Measurements from ENCODE around the gene GNPDA1. TPM values are rescaled to one million over a fixed set of nuclear protein-coding genes. Genes with fewer than 3 reads are reported as not detected.

Gene GNPDA1
- total RNA-seq, 1 experiment from 2014 or later: 54.0 TPM

DNA sequence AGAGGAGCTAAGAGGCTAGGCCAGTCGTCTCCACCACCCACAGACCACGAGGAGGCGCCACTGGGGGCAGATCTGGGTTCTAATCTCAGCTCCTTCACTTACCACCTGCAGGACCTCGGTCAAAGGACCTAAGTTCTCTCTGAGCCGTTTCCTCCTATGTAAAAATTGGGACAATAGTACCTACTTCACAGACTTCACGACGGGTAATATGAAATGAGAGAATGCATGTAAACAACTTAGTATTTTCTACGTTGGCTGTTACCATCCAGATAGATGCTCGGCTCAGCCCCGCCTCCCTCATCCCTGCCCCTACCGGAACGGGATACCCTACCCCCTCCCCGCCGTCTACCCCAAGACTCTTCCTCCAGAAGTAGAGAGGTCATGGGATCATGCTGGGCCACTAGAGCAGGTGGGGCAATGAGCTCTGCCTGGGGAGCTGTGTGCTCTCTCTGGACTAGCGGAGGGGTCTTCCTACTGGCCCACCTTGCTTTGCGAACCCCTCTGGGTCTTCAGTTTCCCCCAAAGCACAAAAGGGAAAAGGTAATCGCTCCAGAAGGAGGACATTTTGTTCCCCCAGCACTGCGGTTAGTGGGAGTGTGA is 541 bp downstream of the GNPDA1 start:
- peaks cover 49% of the 10 kb centered on the region for H3K36me3 Mint-ChIP-seq (ENCODE audit: insufficient read depth, unreplicated experiment)
- H3K27me3 Mint-ChIP-seq (ENCODE audit: unreplicated experiment): no peaks in the 10 kb centered on the region
- H3K4me3 Mint-ChIP-seq (ENCODE audit: low read depth, unreplicated experiment): peak overlapping the region; percentile 80
- CTCF ChIA-PET: interaction anchor here (0.7 to 2.6 kb wide), 8 partner anchors 17 to 299 kb away, joined by 3 to 13 read pairs (median 4); partner anchors contain the start of gene RNF14
- intact Hi-C loops (cut with micrococcal nuclease; ENCODE audit: unreplicated experiment): loop anchor here (2.0 kb wide), 1 partner anchor 97 kb away; the partner anchor contains the start of gene NDFIP1
- TF ChIP-seq, protein P1, sequence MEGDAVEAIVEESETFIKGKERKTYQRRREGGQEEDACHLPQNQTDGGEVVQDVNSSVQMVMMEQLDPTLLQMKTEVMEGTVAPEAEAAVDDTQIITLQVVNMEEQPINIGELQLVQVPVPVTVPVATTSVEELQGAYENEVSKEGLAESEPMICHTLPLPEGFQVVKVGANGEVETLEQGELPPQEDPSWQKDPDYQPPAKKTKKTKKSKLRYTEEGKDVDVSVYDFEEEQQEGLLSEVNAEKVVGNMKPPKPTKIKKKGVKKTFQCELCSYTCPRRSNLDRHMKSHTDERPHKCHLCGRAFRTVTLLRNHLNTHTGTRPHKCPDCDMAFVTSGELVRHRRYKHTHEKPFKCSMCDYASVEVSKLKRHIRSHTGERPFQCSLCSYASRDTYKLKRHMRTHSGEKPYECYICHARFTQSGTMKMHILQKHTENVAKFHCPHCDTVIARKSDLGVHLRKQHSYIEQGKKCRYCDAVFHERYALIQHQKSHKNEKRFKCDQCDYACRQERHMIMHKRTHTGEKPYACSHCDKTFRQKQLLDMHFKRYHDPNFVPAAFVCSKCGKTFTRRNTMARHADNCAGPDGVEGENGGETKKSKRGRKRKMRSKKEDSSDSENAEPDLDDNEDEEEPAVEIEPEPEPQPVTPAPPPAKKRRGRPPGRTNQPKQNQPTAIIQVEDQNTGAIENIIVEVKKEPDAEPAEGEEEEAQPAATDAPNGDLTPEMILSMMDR (IDR thresholded peaks at IDR 0.05; ENCODE audit: unreplicated experiment): peak; percentile 29
- peak; percentile 70 for DNase-seq
- H3K4me1 Mint-ChIP-seq (ENCODE audit: low read depth, unreplicated experiment): peaks cover 36% of the 10 kb centered on the region
- H3K27ac Mint-ChIP-seq (ENCODE audit: unreplicated experiment): peak overlapping the region; percentile 96
- BruUV-seq (replicated peaks): TSS peak; percentile 45
- H3K9me3 Mint-ChIP-seq (ENCODE audit: low read depth, unreplicated experiment): no peaks in the 10 kb centered on the region

DNA sequence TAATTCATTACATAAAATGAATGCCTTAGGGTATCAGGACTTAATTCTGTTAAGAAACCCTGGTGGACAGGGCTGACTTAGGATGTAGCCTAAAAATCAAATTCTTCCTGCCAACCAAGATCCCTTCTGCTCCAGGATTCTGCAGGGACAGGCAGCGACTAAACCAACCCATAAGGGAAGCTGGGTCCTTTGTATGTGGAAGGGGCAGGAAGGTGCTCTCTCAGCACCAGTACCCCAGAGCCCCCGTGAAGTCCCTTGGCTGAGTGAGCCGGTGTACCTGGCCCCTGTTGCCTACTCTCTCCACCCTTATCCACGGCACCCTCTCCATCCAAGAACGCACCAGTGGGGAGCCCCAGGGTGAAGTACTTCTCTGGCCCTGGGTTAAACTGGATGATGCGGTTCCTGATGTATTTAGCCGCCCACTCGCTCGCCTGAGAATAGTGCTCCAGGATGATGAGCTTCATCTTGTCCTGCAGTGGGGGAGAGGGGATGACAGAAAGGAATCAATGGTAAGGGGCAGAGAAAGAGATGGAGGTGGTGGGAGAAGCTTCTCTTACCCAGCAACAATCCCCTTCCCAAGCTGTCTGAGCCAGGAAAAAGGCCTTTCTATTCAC is 1.1 kb downstream of the GNPDA1 start:
- Mint-ChIP-seq H3K9me3 (ENCODE audit: low read depth, unreplicated experiment) (no peaks in the 10 kb centered on the region), H3K27ac (ENCODE audit: unreplicated experiment) (peak overlapping the region; percentile 96), H3K27me3 (ENCODE audit: unreplicated experiment) (no peaks in the 10 kb centered on the region), H3K36me3 (ENCODE audit: insufficient read depth, unreplicated experiment) (peaks cover 49% of the 10 kb centered on the region), H3K4me1 (ENCODE audit: low read depth, unreplicated experiment) (peaks cover 34% of the 10 kb centered on the region), H3K4me3 (ENCODE audit: low read depth, unreplicated experiment) (peak overlapping the region; percentile 80)
- TF ChIP-seq, protein P1 (IDR thresholded peaks at IDR 0.05; ENCODE audit: unreplicated experiment): no peak
- intact Hi-C loops (cut with micrococcal nuclease; ENCODE audit: unreplicated experiment): loop anchor here (2.0 kb wide), 1 partner anchor 97 kb away; the partner anchor contains the start of gene NDFIP1
- no peak for DNase-seq
- CTCF ChIA-PET: interaction anchor here (0.7 to 2.6 kb wide), 8 partner anchors 18 to 298 kb away, joined by 3 to 13 read pairs (median 4); partner anchors contain the start of gene RNF14
- no TSS peak for BruUV-seq (replicated peaks)

DNA sequence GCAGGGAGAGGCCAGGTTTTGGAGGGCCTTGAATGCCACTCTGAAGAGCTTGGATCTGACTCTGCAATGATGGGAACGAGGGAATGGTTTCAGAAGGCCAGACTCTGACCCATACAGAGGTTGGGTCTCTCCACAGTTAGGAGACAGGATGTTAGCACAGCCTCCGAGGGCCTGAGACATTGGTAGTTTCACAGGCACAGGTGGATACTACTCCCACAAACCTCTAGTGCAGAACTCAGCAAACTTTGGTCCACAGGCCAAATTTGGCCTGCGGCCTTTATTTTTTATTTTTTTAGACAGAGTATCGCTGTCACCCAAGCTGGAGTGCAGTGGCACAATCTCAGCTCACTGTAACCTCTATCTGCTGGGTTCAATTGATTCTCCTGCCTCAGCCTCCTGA is 2.9 kb downstream of the GNPDA1 start:
- H3K27ac Mint-ChIP-seq (ENCODE audit: unreplicated experiment): no peak overlapping the region
- intact Hi-C loops (cut with micrococcal nuclease; ENCODE audit: unreplicated experiment): no loop called here
- no peak overlapping the region for H3K4me3 Mint-ChIP-seq (ENCODE audit: low read depth, unreplicated experiment)
- CTCF ChIA-PET: interaction anchor here (0.6 kb wide), 1 partner anchor 345 kb away, joined by 3 read pairs; no protein-coding TSS in a partner anchor
- no peaks in the 10 kb centered on the region for H3K9me3 Mint-ChIP-seq (ENCODE audit: low read depth, unreplicated experiment)
- no peaks in the 10 kb centered on the region for H3K27me3 Mint-ChIP-seq (ENCODE audit: unreplicated experiment)
- peaks cover 16% of the 10 kb centered on the region for H3K4me1 Mint-ChIP-seq (ENCODE audit: low read depth, unreplicated experiment)
- TF ChIP-seq, protein P1 (IDR thresholded peaks at IDR 0.05; ENCODE audit: unreplicated experiment): no peak
- BruUV-seq (replicated peaks): no TSS peak
- H3K36me3 Mint-ChIP-seq (ENCODE audit: insufficient read depth, unreplicated experiment): peaks cover 55% of the 10 kb centered on the region
- no peak for DNase-seq

DNA sequence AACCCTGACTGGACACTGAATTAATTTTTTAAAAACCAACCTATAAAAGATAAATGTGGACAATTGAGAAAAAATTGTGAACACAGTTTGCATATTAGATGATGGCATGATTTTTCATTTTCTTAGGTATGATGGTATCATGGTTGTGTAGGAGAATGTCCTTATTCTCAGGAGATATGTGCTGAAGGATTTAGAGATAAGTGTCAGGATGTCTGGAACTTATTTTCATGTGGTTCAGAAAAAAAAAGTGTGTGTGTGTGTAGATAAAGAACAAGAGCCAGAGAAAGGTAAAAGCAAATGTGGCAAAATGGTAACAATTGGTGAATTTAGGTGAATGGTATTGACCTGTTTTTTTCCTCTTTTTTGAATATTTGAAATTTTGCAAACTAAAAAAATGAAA is 4.0 kb downstream of the GNPDA1 start:
- H3K36me3 Mint-ChIP-seq (ENCODE audit: insufficient read depth, unreplicated experiment): peaks cover 45% of the 10 kb centered on the region
- CTCF ChIA-PET: no interaction called here
- TF ChIP-seq, protein P1 (IDR thresholded peaks at IDR 0.05; ENCODE audit: unreplicated experiment): no peak

More for the DNA sequence above, 4.0 kb downstream of the GNPDA1 start:
- intact Hi-C loops (cut with micrococcal nuclease; ENCODE audit: unreplicated experiment): no loop called here
- H3K4me1 Mint-ChIP-seq (ENCODE audit: low read depth, unreplicated experiment): peaks cover 5% of the 10 kb centered on the region
- no peaks in the 10 kb centered on the region for H3K9me3 Mint-ChIP-seq (ENCODE audit: low read depth, unreplicated experiment)
- H3K4me3 Mint-ChIP-seq (ENCODE audit: low read depth, unreplicated experiment): no peak overlapping the region
- H3K27me3 Mint-ChIP-seq (ENCODE audit: unreplicated experiment): no peaks in the 10 kb centered on the region
- BruUV-seq (replicated peaks): no TSS peak
- H3K27ac Mint-ChIP-seq (ENCODE audit: unreplicated experiment): no peak overlapping the region
- DNase-seq: no peak
